GM18507 (cell line): ENCODE results near the gene SLC22A31.
"Not testable (repeated sequence)": the region's sequence is repeated elsewhere in the genome, so short reads cannot be mapped to it uniquely, and the experiment has no call there.

Experiments used
- DNase-seq: peaks from one replicate; pipeline ENCODE4 v3.0.0; 2011; ENCODE audit warnings: low read depth; ENCODE audit not compliant: insufficient read length; ENCODE audit errors: extremely low spot score
- FAIRE-seq: peaks from 2 replicates; lab custom pipeline; 2011; peaks lifted over from hg19 to GRCh38; lab: Jason Lieb, UNC

Gene SLC22A31

GRCh38 chr16:89195521-89196171 lies 4.7 kb downstream of the SLC22A31 start:
- FAIRE-seq (no peak), DNase-seq (no peak)

GRCh38 chr16:89194340-89195311 lies 5.7 kb downstream of the SLC22A31 start:
- FAIRE-seq = no peak
- no peak for DNase-seq

- DNase-seq = no peak
- no peak for FAIRE-seq
Measured at GRCh38 chr16:89193576-89194293, 6.6 kb downstream of the SLC22A31 start.

- FAIRE-seq (no peak), DNase-seq (no peak)
Measured at GRCh38 chr16:89192956-89193575, 7.3 kb downstream of the SLC22A31 start.

- peak; percentile 87 for FAIRE-seq
- DNase-seq = not testable (repeated sequence)
Measured at GRCh38 chr16:89192186-89192955, 8.0 kb downstream of the SLC22A31 start.

GRCh38 chr16:89191901-89192185 lies 8.5 kb downstream of the SLC22A31 start:
- FAIRE-seq = no peak
- DNase-seq = no peak

- FAIRE-seq (no peak), DNase-seq (no peak)
Measured at GRCh38 chr16:89191033-89191900, 9.1 kb downstream of the SLC22A31 start.

GRCh38 chr16:89190150-89190958 lies 10.0 kb downstream of the SLC22A31 start:
- FAIRE-seq (no peak), DNase-seq (no peak)

- no peak for FAIRE-seq
- DNase-seq = no peak
Measured at GRCh38 chr16:89189358-89190025, 10.8 kb downstream of the SLC22A31 start.

- DNase-seq, FAIRE-seq: not testable (repeated sequence)
Measured at GRCh38 chr16:89188471-89189357, 11.6 kb downstream of the SLC22A31 start.

GRCh38 chr16:89187770-89188392 lies 12.5 kb downstream of the SLC22A31 start:
- FAIRE-seq = no peak
- DNase-seq = no peak

GRCh38 chr16:89187032-89187769 lies 13.1 kb downstream of the SLC22A31 start:
- FAIRE-seq = no peak
- DNase-seq = no peak

GRCh38 chr16:89186593-89187031 lies 13.7 kb downstream of the SLC22A31 start:
- not testable (repeated sequence) for FAIRE-seq, DNase-seq

GRCh38 chr16:89185887-89186592 lies 14.3 kb downstream of the SLC22A31 start:
- not testable (repeated sequence) for FAIRE-seq

More at GRCh38 chr16:89185887-89186592, 14.3 kb downstream of the SLC22A31 start:
- DNase-seq = not testable (repeated sequence)
